Right atrium auricular region (tissue), 2 donors: ENCODE data around the gene L2HGDH. TPM values are rescaled to one million over a fixed set of nuclear protein-coding genes. Genes with fewer than 3 reads are reported as not detected.

Experiments
- DNase-seq: peaks from one replicate; pipeline ENCODE4 v3.0.0-alpha.2; 2019; ENCODE audit warnings: low spot score
- H3K27ac ChIP-seq, 2 donors: fragments of 200-600 bp; sonication (generic); 1 replicate in 1 of 2; 2 replicates in 1 of 2; pipeline ENCODE4 v1.5.1; 2016 to 2019
- H3K27me3 ChIP-seq, 2 donors: fragments of 200-600 bp; sonication (generic); one replicate each; pipeline versions ENCODE4 v1.5.1 to v1.6.0; 2017 to 2019
- H3K36me3 ChIP-seq: fragments of 200-600 bp; sonication (generic); one replicate; pipeline ENCODE4 v1.5.1; 2016
- H3K4me1 ChIP-seq, 2 donors: fragments of 200-600 bp; sonication (generic); one replicate each; pipeline versions ENCODE4 v1.5.1 to v1.6.0; 2017 to 2019
- H3K4me3 ChIP-seq, 2 donors: fragments of 200-600 bp; sonication (generic); 1 replicate in 1 of 2; 2 replicates in 1 of 2; pipeline ENCODE4 v1.5.1; 2017 to 2019; ENCODE audit warnings: mild to moderate bottlenecking in 1 of 2, moderate library complexity in 1 of 2
- H3K9me3 ChIP-seq, 2 donors: fragments of 200-600 bp; sonication (generic); one replicate each; pipeline ENCODE4 v1.5.1; 2019
- total RNA-seq, 2 donors: library from RNA; depleted of rRNA; stranded (reverse); fragments of >200 nt; gene quantifications; one replicate each; pipeline ENCODE4 v1.1.0, GENCODE V29; 2016
- TF ChIP-seq, protein P1 (sequence below), 2 donors: fragments of 200-600 bp; sonication (generic); IDR thresholded peaks; one replicate each; pipeline ENCODE4 v1.5.1; 2019; ENCODE audit warnings: antibody characterized with exemption in 2 of 2

L2HGDH gene
- total RNA-seq, 2 donors from 2014 or later = 4.0 to 8.3 TPM

DNA sequence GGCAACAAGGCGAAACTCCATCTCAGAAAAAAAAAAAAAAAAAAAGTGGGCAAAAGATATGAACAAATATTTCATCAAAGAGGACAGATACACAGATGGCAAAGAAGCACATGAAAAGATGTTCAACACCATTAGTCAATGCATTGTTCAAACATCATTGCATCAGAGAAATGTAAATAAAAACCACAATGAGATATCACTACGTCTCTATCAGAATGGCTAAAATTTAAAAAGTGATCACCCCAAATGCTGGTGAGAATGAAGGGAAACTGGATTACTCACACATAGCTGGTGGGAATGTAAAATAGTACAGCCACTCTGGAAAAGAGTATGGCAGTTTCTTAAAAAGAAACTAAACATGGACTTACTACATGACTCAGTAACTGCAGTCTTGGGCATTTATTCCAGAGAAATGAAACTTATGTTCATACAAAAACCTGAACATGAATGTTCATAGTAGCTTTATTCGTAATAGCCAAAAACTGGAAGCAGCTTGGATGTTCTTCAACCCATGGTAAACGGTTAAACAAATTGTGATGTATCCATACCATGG is 3.6 kb downstream of the L2HGDH start:
- peaks cover 0 to 15% of the 10 kb centered on the region in 2 donors for H3K4me1 ChIP-seq
- H3K27ac ChIP-seq = no peak overlapping the region
- TF ChIP-seq, protein P1, sequence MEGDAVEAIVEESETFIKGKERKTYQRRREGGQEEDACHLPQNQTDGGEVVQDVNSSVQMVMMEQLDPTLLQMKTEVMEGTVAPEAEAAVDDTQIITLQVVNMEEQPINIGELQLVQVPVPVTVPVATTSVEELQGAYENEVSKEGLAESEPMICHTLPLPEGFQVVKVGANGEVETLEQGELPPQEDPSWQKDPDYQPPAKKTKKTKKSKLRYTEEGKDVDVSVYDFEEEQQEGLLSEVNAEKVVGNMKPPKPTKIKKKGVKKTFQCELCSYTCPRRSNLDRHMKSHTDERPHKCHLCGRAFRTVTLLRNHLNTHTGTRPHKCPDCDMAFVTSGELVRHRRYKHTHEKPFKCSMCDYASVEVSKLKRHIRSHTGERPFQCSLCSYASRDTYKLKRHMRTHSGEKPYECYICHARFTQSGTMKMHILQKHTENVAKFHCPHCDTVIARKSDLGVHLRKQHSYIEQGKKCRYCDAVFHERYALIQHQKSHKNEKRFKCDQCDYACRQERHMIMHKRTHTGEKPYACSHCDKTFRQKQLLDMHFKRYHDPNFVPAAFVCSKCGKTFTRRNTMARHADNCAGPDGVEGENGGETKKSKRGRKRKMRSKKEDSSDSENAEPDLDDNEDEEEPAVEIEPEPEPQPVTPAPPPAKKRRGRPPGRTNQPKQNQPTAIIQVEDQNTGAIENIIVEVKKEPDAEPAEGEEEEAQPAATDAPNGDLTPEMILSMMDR (IDR thresholded peaks at IDR 0.05) = no peak
- no peaks in the 10 kb centered on the region for H3K27me3 ChIP-seq
- no peaks in the 10 kb centered on the region for H3K9me3 ChIP-seq
- DNase-seq = no peak
- H3K4me3 ChIP-seq = no peak overlapping the region
- H3K36me3 ChIP-seq = no peaks in the 10 kb centered on the region

DNA sequence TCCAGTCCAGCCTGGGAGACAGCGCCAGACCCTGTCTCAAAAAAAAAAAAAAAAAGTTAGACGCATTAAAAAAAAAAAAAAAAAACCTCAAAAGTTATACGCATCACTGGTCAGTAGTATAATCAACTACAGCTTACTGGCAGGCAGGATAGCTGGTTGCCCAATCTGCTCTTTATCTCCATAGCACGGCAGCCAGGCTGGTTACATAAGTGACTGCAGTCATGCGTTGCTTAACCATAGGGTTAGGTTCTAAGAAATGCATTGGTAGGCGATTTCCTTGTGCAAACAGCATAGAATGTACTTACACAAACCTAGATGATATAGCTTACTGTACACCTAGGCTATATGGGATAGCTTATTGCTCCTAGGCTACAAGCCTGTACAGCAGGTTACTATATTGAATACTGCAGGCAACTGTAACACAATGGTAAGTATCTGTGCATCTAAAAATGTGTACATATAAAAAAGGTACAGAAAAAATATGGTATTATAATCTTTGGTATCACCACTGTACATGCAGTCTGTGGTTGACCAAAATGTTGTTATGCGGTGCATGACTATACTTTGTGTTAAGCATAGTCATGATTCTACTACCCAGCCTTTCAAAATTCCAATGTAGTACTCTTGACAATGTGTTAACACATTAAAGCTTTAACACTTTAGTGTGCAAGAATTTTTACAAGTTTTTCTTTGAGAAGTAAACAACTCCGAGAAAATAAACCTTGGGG is 8.1 kb downstream of the L2HGDH start:
- Histone ChIP-seq H3K9me3 (no peaks in the 10 kb centered on the region), H3K27ac (no peak overlapping the region), H3K36me3 (no peaks in the 10 kb centered on the region), H3K4me1 (no peaks in the 10 kb centered on the region), H3K27me3 (no peaks in the 10 kb centered on the region), H3K4me3 (no peak overlapping the region)
- TF ChIP-seq, protein P1 (IDR thresholded peaks at IDR 0.05) = no peak
- no peak for DNase-seq

DNA sequence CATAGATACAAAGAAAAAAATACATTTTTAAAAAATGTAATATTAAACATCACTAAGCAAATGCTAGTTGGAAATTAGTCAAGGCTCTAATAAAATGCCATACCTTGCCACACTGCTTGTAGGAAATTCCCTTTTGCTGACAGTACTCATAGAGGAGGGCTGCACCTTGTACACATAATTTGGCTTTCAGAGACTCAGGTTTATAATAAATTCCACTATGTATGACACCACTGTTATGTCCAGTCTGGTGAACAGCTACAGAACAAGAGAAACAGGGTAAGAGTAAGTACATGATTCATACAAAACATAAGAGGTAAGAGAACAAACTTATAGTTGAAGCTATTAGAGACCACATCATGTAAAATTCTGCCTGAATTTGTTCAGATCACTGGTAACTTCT is 10.1 kb downstream of the L2HGDH start:
- DNase-seq = no peak
- Histone ChIP-seq H3K9me3 (no peaks in the 10 kb centered on the region), H3K4me1 (no peaks in the 10 kb centered on the region), H3K27ac (no peak overlapping the region), H3K4me3 (no peak overlapping the region), H3K36me3 (no peaks in the 10 kb centered on the region), H3K27me3 (no peaks in the 10 kb centered on the region)
- TF ChIP-seq, protein P1 (IDR thresholded peaks at IDR 0.05) = no peak

DNA sequence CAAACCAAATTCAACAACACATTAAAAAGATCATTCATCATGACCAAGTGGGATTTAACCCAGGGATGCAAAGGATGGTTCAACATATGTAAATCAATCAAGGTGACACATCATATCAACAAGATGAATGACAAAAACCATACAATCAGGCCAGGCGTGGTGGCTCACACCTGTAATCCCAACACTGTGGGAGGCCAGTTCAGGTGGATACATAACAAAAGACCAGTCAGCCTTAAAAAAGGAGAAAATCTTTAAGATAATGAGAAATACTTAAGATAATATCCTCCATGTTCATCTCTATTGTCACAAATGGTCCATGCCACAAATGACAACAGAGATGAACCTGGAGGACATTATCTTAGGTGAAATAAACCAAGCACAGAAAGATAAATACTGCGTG is 12.4 kb downstream of the L2HGDH start:
- Histone ChIP-seq H3K27ac (no peak overlapping the region), H3K9me3 (no peaks in the 10 kb centered on the region), H3K4me3 (no peak overlapping the region), H3K27me3 (no peaks in the 10 kb centered on the region), H3K36me3 (no peaks in the 10 kb centered on the region), H3K4me1 (no peaks in the 10 kb centered on the region)
- TF ChIP-seq, protein P1 (IDR thresholded peaks at IDR 0.05) = no peak
- DNase-seq = no peak

DNA sequence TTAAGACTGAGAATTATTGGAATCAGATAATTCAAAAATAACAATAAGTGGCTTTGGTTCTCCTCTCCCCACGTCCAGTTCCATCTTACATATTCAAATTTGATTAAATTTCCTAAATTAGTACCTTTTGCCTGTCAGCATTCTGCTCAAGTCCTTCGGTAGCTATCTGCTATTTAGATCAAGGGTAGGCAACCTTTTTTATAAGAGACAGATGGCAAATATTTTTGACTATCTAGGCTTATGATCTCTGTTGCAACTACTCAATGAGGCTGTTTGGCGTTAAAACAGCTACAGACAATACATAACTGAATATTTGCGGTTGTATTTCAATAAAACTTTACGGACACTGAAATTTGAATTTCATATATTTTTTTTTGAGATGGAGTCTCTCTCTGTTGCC is 21.7 kb downstream of the L2HGDH start:
- no peak overlapping the region for H3K4me3 ChIP-seq
- no peaks in the 10 kb centered on the region for H3K36me3 ChIP-seq
- H3K4me1 ChIP-seq = no peaks in the 10 kb centered on the region
- DNase-seq = no peak
- no peaks in the 10 kb centered on the region for H3K9me3 ChIP-seq
- TF ChIP-seq, protein P1 (IDR thresholded peaks at IDR 0.05) = no peak
- no peak overlapping the region for H3K27ac ChIP-seq
- H3K27me3 ChIP-seq = no peaks in the 10 kb centered on the region
